Liver (tissue), 9 donors: ENCODE results near the gene ZNF710. TPM values are rescaled to one million over a fixed set of nuclear protein-coding genes. Genes with fewer than 3 reads are reported as not detected.

Source experiments
- DNase-seq: peaks from one replicate; pipeline ENCODE4 v3.0.0-alpha.2; 2017; ENCODE audit warnings: low spot score
- H3K27ac ChIP-seq, 2 donors: one replicate each; pipeline ENCODE4 v1.7.0; 2013; ENCODE audit warnings: inconsistent platforms in 2 of 2, low read length in 2 of 2, control low read depth in 1 of 2, low read depth in 1 of 2, mild to moderate bottlenecking in 1 of 2
- H3K27me3 ChIP-seq, 4 donors: one replicate each; pipeline versions ENCODE4 v1.6.1 to v1.7.0; 2013; ENCODE audit warnings: low read length in 3 of 4, inconsistent platforms in 1 of 4, mild to moderate bottlenecking in 1 of 4, moderate library complexity in 1 of 4; ENCODE audit not compliant: control insufficient read depth in 4 of 4, insufficient read depth in 4 of 4
- H3K36me3 ChIP-seq, 4 donors: one replicate each; pipeline versions ENCODE4 v1.6.1 to v1.7.0; 2013; ENCODE audit warnings: low read length in 3 of 4, mild to moderate bottlenecking in 3 of 4, low read depth in 1 of 4, moderate library complexity in 1 of 4; ENCODE audit not compliant: control insufficient read depth in 4 of 4, insufficient read depth in 3 of 4
- H3K4me1 ChIP-seq, 4 donors: one replicate each; pipeline versions ENCODE4 v1.6.1 to v1.7.0; 2013; ENCODE audit warnings: low read length in 3 of 4, mild to moderate bottlenecking in 3 of 4, moderate library complexity in 1 of 4; ENCODE audit not compliant: control insufficient read depth in 4 of 4, insufficient read depth in 4 of 4
- H3K4me3 ChIP-seq, 3 donors: one replicate each; pipeline versions ENCODE4 v1.6.1 to v1.7.0; 2013; ENCODE audit warnings: low read length in 3 of 3, control low read depth in 1 of 3, low read depth in 1 of 3, mild to moderate bottlenecking in 1 of 3
- H3K9ac ChIP-seq, 2 donors: one replicate each; pipeline ENCODE4 v1.7.0; 2013; ENCODE audit warnings: low read length in 2 of 2, mild to moderate bottlenecking in 2 of 2, moderate library complexity in 2 of 2, control low read depth in 1 of 2, low read depth in 1 of 2
- H3K9me3 ChIP-seq, 4 donors: one replicate each; pipeline versions ENCODE4 v1.6.1 to v1.7.0; 2013; ENCODE audit warnings: low read length in 3 of 4; ENCODE audit not compliant: control insufficient read depth in 4 of 4
- CTCF ChIP-seq: fragments of 150-350 bp; IDR thresholded peaks from 2 replicates; pipeline ENCODE4 v1.5.1; 2017; ENCODE audit warnings: improper control_type of control experiment, low read depth, low read length; ENCODE audit not compliant: missing input control
- EGR1 ChIP-seq, 2 donors: IDR thresholded peaks; 2 replicates each; pipeline ENCODE4 v1.6.1; 2016 to 2018; ENCODE audit warnings: antibody characterized with exemption in 2 of 2, low read depth in 2 of 2
- FOXA1 ChIP-seq: IDR thresholded peaks from 2 replicates; pipeline ENCODE4 v1.6.1; 2016; ENCODE audit warnings: antibody characterized with exemption
- FOXA2 ChIP-seq: IDR thresholded peaks from 2 replicates; pipeline ENCODE4 v1.6.1; 2016; ENCODE audit warnings: antibody characterized with exemption
- GABPA ChIP-seq, 2 donors: IDR thresholded peaks in 1 of 2; conservative IDR thresholded peaks in 1 of 2; 2 replicates each; pipeline ENCODE4 v1.6.1; 2016; ENCODE audit warnings: antibody characterized with exemption in 2 of 2, mild to moderate bottlenecking in 1 of 2, moderate library complexity in 1 of 2
- HNF4A ChIP-seq, 2 donors: conservative IDR thresholded peaks; 2 replicates each; pipeline ENCODE4 v1.6.1; 2016; ENCODE audit warnings: antibody characterized with exemption in 2 of 2, mild to moderate bottlenecking in 2 of 2
- JUND ChIP-seq, 2 donors: IDR thresholded peaks; 2 replicates each; pipeline ENCODE4 v1.6.1; 2016; ENCODE audit warnings: antibody characterized with exemption in 2 of 2
- MAX ChIP-seq: IDR thresholded peaks from 2 replicates; pipeline ENCODE4 v1.6.1; 2016; ENCODE audit warnings: antibody characterized with exemption
- NR2F2 ChIP-seq: IDR thresholded peaks from 2 replicates; pipeline ENCODE4 v1.6.1; 2016; ENCODE audit warnings: antibody characterized with exemption
- RAD21 ChIP-seq, 2 donors: IDR thresholded peaks; 2 replicates each; pipeline ENCODE4 v1.6.1; 2016; ENCODE audit warnings: antibody characterized with exemption in 2 of 2, mild to moderate bottlenecking in 2 of 2
- SP1 ChIP-seq: IDR thresholded peaks from 2 replicates; pipeline ENCODE4 v1.6.1; 2018; ENCODE audit warnings: antibody characterized with exemption, mild to moderate bottlenecking
- TAF1 ChIP-seq: conservative IDR thresholded peaks from 2 replicates; pipeline ENCODE4 v1.6.1; 2016; ENCODE audit warnings: antibody characterized with exemption, mild to moderate bottlenecking
- YY1 ChIP-seq: IDR thresholded peaks from 2 replicates; pipeline ENCODE4 v1.6.1; 2016; ENCODE audit warnings: antibody characterized with exemption, mild to moderate bottlenecking
- WGBS: extraction: QIAGEN DNeasy Blood & Tissue Kit; methylation state at CpG from one replicate; pipeline ENCODE4 v1.1.7; 2013; 5-methylcytosine and 5-hydroxymethylcytosine counted together
- polyA plus RNA-seq, 2 donors: library from polyadenylated mRNA; stranded (reverse) in 1 of 2; unstranded in 1 of 2; fragments of 200-250 nt in 1 of 2; fragments of >200 nt in 1 of 2; fragmentation: Nextera tagmentation in 1 of 2; extraction: Ambion mirVana in 1 of 2; gene quantifications; one replicate each; pipeline versions ENCODE4 v1.2.1 to v1.2.3, GENCODE V29; 2013 to 2015
- total RNA-seq, 2 donors: library from RNA; depleted of rRNA; stranded (reverse); fragments of >200 nt; gene quantifications; one replicate each; pipeline ENCODE4 v1.2.3, GENCODE V29; 2014
- TF ChIP-seq, protein P1 (sequence below): IDR thresholded peaks from 2 replicates; pipeline ENCODE4 v1.6.1; 2016; ENCODE audit warnings: antibody characterized with exemption
- TF ChIP-seq, protein P2 (sequence below): IDR thresholded peaks from 2 replicates; pipeline ENCODE4 v1.6.1; 2016; ENCODE audit warnings: antibody characterized with exemption
- donor health status: healthy.
- donor health status: healthy.
- donor health status: healthy.
- donor health status: healthy.
- donor health status: healthy.

The ZNF710 gene
- total and polyA plus RNA-seq, 4 donors: 1.9 to 15.3 (median 5.4) TPM

DNA sequence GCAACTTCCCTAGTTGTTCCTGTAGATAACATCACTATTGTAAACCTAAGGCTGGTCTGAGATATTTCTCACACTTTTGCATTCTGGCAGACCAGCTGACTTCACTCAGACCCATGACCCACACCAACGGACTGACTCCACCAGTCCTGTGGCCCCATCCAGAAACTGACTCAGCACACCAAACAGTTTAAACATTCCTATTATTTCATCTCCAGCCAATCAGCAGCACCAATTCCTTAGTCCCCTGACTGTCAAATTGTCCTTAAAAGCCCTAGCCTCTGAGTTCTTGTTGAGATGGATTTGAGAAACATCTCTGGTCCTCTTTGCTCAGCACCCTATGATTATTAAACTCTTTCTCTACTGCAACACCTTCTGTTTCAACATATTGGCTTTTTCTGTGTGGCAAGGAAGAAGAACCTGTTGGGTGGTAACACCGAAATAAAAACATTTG is 113.4 kb downstream of the ZNF710 start:
- H3K9ac ChIP-seq: no peak overlapping the region

GRCh38 chr15:90115783-90116182 is 114.7 kb downstream of the ZNF710 start:
- Histone ChIP-seq H3K9me3 (peaks cover 2 to 4% (median 3%) of the 10 kb centered on the region in 4 donors), H3K27me3 (no peaks in the 10 kb centered on the region), H3K4me3 (no peak overlapping the region), H3K9ac (no peak overlapping the region), H3K27ac (no peak overlapping the region), H3K4me1 (no peaks in the 10 kb centered on the region), H3K36me3 (no peaks in the 10 kb centered on the region)
- TF ChIP-seq EGR1 (IDR thresholded peaks at IDR 0.05; ENCODE audit: low read depth in 2 of 2) (no peak), NR2F2 (no peak), YY1 (no peak), CTCF (no peak), TAF1 (no peak)
- DNase-seq: no peak
- 98% methylated on average over 2 of the region's 2 CpGs for WGBS

More for the DNA sequence above, 113.4 kb downstream of the ZNF710 start:
- Histone ChIP-seq H3K9me3 (peaks cover 2 to 4% (median 3%) of the 10 kb centered on the region in 4 donors), H3K4me1 (no peaks in the 10 kb centered on the region), H3K27me3 (no peaks in the 10 kb centered on the region), H3K4me3 (no peak overlapping the region), H3K27ac (no peak overlapping the region), H3K36me3 (no peaks in the 10 kb centered on the region)
- no peak for DNase-seq
- 38% methylated on average over 2 of the region's 2 CpGs for WGBS
- TF ChIP-seq GABPA (IDR thresholded peaks at IDR 0.05 in 1 of 2, conservative IDR thresholded peaks at IDR 0.05 in 1 of 2) (no peak), FOXA2 (no peak), FOXA1 (no peak), SP1 (no peak), CTCF (no peak), RAD21 (IDR thresholded peaks at IDR 0.05) (no peak), MAX (no peak), NR2F2 (no peak), JUND (IDR thresholded peaks at IDR 0.05) (no peak), YY1 (no peak), HNF4A (conservative IDR thresholded peaks at IDR 0.05) (no peak)
- TF ChIP-seq, protein P1, sequence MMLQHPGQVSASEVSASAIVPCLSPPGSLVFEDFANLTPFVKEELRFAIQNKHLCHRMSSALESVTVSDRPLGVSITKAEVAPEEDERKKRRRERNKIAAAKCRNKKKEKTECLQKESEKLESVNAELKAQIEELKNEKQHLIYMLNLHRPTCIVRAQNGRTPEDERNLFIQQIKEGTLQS: no peak
- TF ChIP-seq, protein P2, sequence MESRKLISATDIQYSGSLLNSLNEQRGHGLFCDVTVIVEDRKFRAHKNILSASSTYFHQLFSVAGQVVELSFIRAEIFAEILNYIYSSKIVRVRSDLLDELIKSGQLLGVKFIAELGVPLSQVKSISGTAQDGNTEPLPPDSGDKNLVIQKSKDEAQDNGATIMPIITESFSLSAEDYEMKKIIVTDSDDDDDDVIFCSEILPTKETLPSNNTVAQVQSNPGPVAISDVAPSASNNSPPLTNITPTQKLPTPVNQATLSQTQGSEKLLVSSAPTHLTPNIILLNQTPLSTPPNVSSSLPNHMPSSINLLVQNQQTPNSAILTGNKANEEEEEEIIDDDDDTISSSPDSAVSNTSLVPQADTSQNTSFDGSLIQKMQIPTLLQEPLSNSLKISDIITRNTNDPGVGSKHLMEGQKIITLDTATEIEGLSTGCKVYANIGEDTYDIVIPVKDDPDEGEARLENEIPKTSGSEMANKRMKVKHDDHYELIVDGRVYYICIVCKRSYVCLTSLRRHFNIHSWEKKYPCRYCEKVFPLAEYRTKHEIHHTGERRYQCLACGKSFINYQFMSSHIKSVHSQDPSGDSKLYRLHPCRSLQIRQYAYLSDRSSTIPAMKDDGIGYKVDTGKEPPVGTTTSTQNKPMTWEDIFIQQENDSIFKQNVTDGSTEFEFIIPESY: no peak
